NCI-H2029 treated with DMSO at 0.1 percent for 48 hours (cell line): ENCODE data around the gene RUBCN.

Experiments
- DNase-seq: peaks from one replicate; lab custom pipeline; 2025; lab: John Stamatoyannopoulos, UW

The RUBCN gene

DNA sequence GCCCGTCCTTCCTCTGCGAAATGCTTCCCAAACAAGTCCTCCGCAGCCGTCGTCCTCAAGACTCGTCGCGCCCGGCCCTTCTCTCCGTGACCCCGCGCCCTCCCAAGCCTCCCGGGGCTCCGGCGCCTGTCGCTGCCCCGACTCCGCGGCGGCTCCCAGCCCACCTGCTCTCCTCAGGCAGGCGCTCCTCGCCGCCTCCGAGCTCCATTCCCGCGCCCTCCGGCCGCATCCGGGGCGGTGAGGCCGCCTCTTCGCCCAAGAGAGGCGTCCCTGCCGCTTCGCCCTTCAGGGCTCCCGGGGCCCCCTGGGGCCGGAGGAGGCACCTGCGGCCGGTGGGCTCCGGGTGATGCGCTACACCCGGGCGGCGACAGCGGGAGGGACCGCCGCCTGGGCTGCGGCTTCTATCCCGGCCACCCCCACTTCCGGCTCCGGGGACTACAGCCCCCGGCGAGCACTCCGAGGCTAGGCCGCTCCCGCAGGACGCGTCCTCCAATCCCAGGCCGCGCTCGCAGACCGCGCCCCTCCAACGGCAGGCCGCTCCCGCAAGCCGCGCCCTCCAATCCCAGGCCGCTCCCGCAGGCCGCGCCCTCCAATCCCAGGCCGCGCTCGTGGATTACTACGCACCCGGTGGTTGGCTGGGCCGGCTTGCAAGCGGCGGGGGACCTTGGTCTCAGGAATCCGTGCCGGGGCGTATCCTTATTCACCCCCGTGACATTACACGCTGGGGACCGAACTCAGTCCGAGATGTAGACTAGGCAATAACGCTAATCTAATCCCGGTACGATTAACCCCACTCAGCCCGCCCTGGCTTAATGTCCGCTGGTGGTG is at the start of gene RUBCN:
Gene RUBCN (minus strand): TSS at position 414 of the 828 bp plus-strand sequence. CDS start 185 bp downstream, at position 229.
- DNase-seq = peak; percentile 75

DNA sequence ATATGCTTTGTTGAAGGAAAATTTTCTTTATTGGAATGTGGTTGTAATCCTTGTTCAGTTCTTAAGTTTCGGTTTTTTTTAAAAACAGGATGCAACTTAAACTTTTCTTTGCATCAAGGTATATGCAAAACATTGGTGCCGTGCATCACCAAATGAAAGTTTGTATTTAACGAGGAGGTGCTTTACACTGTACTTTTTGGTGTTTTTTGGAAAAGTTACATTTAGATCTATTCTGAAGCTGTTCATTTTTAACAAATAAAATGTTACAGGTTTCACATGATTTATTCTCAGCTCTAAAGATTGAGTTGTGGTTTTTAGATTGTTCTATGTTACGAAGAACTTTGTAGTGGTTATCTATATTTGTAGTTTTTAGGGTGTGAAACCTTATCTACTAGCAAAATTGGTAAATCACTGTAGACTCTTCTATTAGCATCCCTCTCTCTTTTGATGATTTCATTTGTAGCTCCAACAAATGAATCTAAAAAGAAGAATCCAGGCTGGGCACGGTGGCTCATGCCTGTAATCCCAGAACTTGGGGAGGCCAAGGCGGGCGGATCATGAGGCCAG is 47.4 kb upstream of the RUBCN start:
- DNase-seq = no peak

DNA sequence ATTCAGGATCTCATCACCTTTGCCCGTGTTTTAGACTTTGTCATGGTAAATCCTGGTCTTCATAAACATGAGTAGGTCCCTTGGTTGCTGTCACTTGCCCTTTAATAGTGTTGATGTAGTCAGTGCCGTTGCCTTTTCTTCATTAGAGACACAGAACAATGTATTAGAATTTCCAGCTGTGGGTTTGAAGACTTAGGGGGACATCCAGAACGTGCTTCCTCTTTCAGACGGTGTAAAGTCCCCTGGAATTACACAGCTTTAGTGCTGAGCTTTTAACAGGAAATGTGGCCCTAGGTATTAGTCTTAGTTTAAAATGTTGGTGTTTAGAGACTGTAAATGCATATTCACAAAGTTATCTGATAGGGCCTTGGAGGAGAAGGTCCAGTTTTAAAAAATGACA is 45.5 kb upstream of the RUBCN start:
- DNase-seq = no peak

DNA sequence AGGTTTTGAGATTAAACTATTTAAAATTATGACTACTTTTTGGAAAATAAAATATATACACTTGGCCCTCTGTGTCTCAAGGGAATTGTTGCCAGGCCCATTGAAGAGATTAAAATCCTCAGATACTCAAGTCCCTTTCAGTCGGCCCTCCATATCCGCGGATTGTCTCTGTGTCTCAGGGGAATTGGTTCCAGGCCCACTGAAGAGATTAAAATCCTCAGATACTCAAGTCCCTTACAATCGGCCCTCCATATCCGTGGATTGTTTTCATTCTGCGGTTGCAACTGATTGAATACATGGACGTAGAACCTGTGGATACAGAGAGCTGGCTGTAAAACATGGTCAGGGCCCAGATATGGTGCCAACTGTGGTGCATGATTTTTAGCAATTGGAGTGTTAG is 38.6 kb upstream of the RUBCN start:
- no peak for DNase-seq

DNA sequence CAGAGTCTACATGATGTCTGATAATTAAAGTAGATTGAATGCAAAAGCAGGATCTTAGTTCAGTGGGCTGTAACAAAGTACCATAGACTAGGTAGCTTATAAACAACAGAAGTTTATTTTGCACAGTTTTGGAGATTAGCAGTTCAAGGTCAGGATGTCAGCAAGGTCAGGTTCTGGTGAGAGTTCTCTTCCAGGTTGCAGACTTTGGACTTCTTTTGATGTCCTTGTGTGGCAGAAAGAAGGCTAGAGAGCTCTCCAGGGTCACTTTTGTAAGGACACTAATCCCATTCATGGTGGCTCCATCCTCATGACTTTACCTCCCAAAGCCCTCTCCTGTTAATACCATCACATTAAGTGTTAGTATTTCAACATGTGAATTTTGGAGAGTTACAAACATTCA is 25.1 kb upstream of the RUBCN start:
- DNase-seq = no peak

DNA sequence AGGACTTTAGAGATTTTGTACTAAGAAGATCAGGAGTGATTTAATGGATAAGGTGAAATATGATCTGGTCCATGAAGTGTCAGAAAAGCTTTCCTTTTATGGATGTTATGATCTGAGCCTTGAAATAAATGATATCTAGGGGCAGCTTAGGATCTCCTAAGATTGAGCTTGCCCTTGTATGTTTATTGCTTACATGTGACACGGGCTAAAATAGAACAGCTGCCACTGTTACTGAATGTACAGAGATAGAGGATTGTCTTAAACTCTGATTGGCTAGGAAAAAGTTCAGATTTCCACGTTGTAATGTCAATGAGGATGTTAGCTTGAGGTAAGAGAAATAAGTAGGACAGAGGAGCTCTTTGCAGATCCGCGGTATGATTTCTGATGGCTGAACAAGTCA is 21.8 kb upstream of the RUBCN start:
- no peak for DNase-seq

DNA sequence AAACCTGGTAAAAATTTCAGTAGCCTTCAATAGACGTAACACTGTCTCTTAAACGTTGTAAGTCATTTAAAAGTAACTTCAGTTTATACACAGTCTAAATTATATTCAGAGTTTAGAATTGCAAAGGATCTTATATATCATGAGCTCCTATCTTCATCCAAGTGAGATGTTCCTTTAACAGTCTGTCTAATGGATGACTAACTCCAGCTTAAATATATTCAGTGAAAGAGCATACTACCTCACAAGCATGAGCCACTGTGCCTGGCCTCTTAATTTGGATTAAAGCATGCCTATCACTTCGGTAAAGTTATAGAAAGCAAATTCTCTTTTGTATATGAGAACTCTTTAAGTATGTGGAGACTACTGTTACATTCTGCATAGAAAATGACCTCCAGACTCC is 20.0 kb upstream of the RUBCN start:
- no peak for DNase-seq

DNA sequence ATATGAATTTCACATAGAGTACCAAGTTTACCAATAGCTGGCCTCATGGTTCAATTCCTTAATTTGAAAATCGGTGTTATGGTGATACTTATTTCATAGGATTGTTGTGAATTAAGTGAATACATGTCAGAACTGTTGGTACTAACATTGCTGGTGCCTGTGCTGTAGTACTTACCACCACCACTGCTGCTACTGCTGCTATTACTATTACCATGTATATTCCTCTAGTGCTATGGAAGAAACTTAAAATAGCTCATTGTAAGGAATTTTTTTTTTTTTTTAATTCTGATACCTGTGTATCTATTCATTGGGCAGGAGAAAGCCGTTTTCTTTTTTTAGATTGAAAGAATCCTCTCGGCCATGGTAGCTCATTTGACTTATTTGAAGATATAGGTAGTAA is 16.6 kb upstream of the RUBCN start:
- no peak for DNase-seq

DNA sequence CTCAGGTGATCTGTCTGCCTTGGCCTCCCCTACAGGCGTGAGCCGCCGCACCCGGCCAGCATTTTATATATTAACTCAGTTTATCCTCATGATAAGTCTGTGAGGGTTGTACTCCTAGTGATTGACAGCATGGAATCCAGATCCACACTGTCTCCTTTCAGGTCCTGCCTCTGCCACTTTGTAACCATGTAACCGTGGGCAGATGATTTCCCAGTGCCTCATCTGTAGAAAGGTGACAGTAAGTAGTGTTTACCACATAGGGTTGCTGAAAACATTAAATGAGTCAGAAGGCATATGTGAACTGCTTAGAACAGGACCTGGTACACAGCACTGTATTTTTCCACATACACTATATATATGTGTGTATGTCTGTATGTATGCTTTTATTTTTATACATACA is 15.4 kb upstream of the RUBCN start:
- DNase-seq = no peak

DNA sequence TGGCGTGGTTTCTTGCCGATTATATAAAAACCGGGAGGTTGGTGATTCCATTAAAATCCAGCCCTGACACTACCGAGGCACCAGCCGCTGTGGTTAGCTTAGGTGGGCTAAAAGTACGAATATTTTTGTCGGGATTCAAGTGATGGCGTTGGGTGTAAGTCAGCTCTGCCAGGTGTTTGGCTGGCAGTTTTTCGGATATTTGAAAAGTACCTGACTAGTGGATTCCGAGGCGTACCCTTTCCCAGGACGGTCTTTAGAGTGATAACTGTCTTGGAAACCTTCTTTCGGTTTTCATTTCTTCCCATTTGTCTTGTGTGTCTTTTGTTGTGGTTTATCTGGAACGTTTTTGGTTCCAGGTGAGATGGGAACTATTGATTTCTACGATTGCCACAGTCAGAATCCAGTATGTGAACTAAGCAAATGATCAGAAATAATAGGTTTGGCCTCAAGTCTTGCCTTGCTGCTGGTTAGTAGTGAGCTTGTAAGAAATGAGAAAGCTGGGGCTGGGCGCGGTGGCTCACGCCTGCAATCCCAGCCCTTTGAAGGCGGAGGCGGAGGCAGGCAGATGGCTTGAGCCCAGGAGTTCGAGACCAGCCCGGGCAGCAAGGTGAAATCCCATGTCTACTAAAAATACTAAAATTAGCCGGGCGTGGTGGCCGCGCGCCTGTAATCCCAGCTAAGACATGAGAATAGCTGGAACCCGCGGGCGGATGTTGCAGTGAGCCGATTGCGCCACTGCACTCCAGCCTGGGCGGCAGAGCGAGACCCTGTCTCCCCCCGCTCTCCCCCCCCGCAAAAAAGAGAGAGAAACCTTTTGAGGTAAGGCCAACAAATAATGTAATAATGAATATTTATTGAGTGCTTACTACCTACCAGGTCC is 14.4 kb upstream of the RUBCN start:
- DNase-seq = no peak

DNA sequence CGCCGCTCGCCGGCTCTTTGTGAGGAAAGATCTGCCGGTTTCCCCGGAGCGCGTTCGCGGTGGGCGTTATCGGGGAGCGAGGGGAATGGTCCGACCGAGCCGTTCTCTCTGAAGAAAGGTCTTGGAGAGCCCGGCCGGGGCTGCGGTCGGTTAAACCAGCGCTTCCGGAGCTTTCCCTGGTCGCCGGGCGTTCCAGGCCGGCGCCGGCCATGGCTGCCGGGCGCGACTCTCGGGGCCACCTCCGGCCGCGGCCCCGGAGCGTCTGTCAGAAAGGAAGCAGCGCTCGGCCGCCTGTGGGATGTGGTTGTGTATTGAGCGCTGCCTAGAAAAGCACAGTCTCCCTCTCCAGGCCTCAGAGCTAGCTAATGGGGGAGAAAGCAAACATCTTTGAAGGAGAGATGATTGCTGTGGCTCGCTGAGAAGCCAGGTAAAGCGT is 13.7 kb upstream of the RUBCN start:
- DNase-seq = no peak

DNA sequence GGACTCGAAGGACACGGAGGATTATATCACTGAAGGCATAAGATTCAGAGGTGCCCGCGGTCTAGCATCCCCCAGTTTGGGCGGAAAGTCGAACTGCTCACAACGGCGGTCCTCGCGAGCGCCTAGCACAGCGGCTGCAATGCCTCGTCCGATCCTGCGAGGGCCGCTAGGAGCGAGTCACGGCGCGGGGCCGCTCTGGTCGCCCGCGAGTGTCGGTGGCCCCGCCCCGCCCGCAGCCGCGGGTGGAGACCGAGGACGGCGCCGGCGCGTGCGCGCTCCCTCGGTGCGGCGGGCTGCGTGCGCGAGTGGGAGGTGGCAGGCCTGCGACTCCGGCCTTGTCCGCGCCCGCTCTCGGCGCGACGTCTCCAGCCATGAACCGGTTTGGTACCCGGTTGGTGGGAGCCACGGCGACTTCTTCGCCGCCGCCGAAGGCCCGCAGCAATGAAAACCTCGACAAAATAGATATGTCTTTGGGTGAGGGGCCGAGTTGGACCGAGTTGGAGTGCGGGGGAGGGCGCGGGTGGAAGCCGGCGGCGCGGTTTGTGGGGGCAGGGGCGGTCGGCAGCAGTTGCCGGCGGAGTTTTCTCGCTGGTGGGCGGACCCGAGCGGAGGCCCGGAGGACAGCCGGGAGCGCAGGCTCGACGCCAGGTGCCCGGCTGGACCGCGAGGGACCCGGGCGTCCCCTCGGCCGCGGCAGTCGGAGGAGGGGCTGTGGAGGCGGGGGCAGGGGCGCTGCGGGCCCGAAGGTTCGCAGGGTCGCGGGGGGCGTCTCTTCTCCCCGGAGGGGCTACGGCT is 13.1 kb upstream of the RUBCN start, which contains the start of gene FYTTD1:
Gene FYTTD1 (plus strand): TSS at position 283 of the 795 bp plus-strand sequence. CDS start 89 bp downstream, at position 372.
- peak; percentile 41 for DNase-seq

DNA sequence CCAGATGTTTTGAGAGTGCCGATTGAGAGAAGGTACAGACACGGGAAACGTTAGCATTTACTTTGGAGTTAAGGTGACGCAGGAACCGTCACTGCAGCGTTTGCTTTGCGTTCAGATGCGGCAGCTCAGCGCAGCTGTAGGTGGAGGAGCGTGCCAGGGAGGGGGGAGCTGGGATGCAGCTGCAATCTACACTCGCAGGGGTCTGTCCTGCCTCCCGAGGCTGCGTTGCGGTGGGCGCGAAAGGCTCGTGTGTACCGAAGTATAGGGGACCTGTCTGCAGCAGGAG is 12.6 kb upstream of the RUBCN start:
- no peak for DNase-seq

DNA sequence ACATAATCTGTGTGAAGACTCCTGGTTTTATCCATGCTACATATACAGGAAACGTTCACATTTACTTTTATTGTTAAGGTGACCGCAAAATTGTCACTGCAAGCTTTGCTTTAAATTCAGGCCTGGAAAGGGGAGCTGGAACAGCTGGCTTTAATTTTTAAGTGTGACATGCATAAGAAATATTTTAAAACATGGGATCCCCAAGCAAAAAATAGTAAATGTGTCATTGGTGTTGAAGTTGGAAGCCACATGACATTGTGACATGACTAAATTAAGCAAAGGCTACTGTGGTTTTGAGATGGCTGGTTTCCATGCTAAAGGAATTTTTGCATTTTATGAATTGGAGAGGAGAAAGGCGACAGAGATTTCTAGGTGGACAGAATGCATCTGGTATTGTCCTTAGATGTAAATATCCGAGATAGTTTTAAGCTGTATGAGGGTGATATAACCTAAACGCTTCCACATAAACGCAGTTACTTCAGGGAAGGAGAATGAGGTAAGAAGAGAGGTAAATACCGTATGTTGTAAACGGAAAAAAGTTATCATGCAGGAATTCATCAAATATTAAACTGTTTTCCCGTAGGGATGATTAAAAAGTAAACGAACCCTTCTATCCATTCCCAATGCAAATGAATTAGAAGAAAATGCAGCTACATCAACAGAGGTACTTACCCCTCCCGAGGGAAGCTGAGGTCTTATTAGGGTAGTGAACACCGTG is 12.1 kb upstream of the RUBCN start:
- no peak for DNase-seq

DNA sequence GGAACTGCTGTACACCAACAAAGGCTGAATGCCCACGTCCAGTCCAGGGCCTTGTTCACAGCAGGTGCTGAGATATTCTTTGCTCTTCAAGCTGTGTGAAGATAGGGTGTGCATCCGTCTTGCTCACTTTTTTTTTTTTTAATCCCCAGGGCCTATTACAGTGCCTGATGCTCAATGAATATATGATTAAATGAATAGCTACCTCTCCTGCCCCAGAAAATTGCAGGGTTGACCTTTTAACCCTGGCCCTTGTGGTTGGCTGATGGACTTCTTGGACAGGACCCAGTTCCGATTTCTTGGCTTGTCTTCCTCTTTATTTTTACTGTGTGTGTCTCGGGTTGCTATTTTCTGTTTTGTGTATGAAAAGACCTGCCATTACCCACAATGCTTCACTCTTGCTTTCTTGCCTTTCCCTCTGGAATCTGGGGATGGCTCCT is 10.1 kb upstream of the RUBCN start:
- DNase-seq = no peak

DNA sequence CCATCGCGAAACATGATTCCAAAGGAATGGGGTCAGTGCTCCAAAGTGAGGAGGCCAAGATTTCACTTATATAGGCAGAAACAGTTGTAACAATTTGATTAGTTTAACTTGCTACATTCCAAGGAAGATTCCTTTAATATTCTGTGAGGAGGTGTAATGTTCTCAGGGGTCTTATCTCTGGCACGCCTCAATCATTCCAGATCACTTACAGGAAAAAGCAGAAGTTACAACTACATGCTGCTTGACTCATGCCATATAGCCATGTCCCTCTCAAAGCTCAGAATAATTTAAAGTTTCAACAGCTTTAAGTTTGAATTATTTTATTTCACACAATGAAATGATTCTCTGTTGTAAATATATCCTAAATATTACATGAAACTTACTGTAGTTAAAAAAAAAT is 9.5 kb upstream of the RUBCN start:
- DNase-seq = no peak

DNA sequence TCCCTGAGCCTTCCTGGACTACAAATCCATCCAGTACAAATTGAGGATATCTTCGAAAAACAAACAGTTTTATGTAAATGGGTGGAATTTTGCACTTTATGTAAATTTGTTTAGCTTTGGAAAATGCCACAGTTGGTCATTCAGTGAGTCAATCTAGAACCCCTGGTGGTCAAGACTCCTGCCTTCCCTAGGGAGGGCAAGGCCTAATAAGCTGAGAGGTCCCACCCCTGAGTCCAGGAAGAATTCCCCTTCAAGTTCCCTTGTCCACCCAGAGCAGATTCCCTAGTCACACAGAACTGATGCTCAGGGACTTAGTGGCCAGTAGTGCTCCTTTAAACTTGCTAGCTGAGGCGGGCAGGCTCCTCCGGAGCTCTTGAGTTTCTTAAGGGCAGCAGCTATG is 6.1 kb upstream of the RUBCN start:
- no peak for DNase-seq

DNA sequence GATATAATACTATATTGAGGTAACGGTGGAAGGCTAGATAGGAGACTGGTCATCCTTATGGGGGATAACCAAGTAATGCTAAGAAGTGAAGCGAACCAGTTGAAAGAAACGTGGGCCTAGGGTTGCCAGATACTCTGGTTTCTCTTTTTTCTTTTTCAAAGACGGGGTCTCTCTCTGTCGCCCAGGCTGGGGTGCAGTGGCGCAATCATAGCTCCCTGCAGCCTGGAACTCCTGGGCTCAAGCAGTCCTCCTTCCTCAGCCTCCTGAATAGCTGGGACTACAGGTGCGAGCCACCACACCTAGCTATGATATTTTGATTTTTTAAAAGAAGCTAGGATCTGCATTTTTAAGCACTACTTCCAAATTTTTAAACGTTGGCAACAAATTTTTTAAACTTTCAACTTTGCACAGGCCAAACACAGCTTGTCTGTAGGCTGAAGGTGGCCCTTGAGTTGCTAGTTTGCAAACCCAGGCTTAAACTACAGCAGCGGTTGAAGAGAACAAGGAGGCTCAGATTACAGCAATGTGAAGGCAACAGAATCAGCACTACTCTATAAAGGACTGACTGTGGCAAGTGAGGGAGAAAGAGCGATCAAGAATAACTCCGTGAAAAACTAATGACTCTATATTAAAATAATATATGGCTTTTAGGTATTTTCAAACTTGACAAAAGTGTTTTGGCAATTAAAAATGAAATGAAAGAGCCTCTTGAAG is 1.2 kb upstream of the RUBCN start:
- DNase-seq = no peak

DNA sequence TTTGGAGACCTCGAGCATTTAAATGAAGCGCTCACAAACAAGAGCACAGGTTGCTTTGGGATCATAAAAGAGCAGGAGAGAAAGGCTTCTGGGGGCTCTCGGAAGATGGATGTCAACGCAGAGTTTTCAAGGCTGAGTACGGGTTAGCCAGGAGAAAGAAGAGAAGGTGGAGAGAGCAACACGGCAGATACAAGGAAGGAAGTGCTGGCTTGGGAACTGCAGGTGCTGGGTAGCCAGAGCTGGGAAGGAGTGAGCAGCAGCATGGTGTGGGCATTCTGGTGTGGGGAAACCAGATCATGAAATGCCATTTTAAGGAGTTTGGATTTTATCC is 580 bp upstream of the RUBCN start:
- no peak for DNase-seq

DNA sequence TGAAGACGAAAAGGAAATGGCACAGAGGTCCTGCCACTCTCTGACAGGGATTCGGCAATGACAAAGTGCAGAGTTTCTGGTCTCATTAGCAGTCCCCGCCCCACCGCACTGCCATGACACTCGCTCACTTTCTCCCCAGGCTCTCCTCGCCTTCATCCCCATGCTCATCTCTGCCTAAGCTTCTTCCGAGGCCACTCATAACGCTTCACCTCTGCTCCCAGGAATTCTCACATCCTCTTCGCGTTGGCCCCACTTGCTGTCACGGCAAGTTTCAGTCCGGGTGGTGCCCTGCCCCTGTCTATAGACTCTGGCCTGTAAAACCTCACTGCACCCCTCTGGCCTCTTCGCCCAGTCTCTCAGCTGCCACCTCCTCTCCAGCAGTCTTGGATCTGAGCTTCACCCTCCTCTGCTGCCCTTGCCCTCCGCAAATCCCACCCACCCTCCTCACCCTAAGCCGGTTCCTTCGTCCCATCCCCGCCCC is 654 bp downstream of the RUBCN start:
- no peak for DNase-seq
